ENCODE data around the gene MLLT10. TPM values are rescaled to one million over a fixed set of nuclear protein-coding genes. Genes with fewer than 3 reads are reported as not detected.

MLLT10 gene
- total and polyA plus RNA-seq, 9 of the 15 experiments (the other 6 are each of a cell fraction or from before 2014, with no cell fraction given) = 18.8 to 81.4 (median 64.2) TPM

GRCh38 chr10:21694631-21695030 is 160.6 kb downstream of the MLLT10 start:
- ChIA-PET CTCF (ENCODE audit: low intra/inter-chr PET ratio) (no interaction called here), POLR2A (interaction anchor here (1.4 kb wide), 1 partner anchor 14 kb away, joined by 3 read pairs; no protein-coding TSS in a partner anchor)
- in situ Hi-C loops (cut with MboI) = no loop called here

GRCh38 chr10:21696302-21696701 is 162.3 kb downstream of the MLLT10 start:
- H3K27ac ChIP-seq (ENCODE audit: extremely low read depth, low read depth, low read length) = no peak overlapping the region
- H2AFZ ChIP-seq (ENCODE audit: low read depth, low read length) = no peak overlapping the region
- H3K4me3 ChIP-seq = no peak overlapping the region
- H3K9me1 ChIP-seq (ENCODE audit: control insufficient read depth, insufficient read depth, low read length) = no peaks in the 10 kb centered on the region
- no peaks in the 10 kb centered on the region for H4K20me1 ChIP-seq (replicated peaks; ENCODE audit: control insufficient read depth, insufficient read depth, low read length)
- H3K79me2 ChIP-seq (ENCODE audit: control insufficient read depth, insufficient read depth, low read length) = peaks cover 46% of the 10 kb centered on the region
- intact Hi-C loops (cut with micrococcal nuclease) = no loop called here
- ATAC-seq = no peak
- no peak for FAIRE-seq
- no peak for DNase-seq (ENCODE audit: extremely low read depth in 1 of 4, low spot score in 3 of 4)
- in situ Hi-C loops (cut with MboI) = no loop called here
- no peak overlapping the region for H3K9ac ChIP-seq (ENCODE audit: insufficient read depth in 1 of 2, low read depth in 2 of 2, low read length in 2 of 2)
- peaks cover 16% of the 10 kb centered on the region for H3K9me3 ChIP-seq (replicated peaks; ENCODE audit: control insufficient read depth, insufficient read depth, low read depth, low read length)
- H3K36me3 ChIP-seq (ENCODE audit: control insufficient read depth, insufficient read depth, low read length) = peaks cover 40% of the 10 kb centered on the region
- POLR2A ChIA-PET = no interaction called here
- H3K4me1 ChIP-seq (replicated peaks in 1 of 2; ENCODE audit: control insufficient read depth in 2 of 2, insufficient read depth in 2 of 2, low read length in 2 of 2) = no peaks in the 10 kb centered on the region
- H3K27me3 ChIP-seq (ENCODE audit: control insufficient read depth in 2 of 2, insufficient read depth in 2 of 2, low read length in 2 of 2) = no peaks in the 10 kb centered on the region
- H3K4me2 ChIP-seq (ENCODE audit: insufficient read depth, low read length) = no peak overlapping the region
- no TSS peak for BruUV-seq (replicated peaks)
- CTCF ChIA-PET (ENCODE audit: low intra/inter-chr PET ratio) = no interaction called here
- TF ChIP-seq ZNF124 (CRISPR knock-in tag; IDR thresholded peaks at IDR 0.05) (no peak), RFX5 (IDR thresholded peaks at IDR 0.05; ENCODE audit: low read depth, low read length) (no peak), IFI16 (CRISPR knock-in tag; IDR thresholded peaks at IDR 0.05) (no peak), HEY1 (CRISPR knock-in tag; IDR thresholded peaks at IDR 0.05; ENCODE audit: borderline replicate concordance) (no peak), ZNF445 (CRISPR knock-in tag; IDR thresholded peaks at IDR 0.05; ENCODE audit: low read depth) (no peak), ETV1 (tag; conservative IDR thresholded peaks at IDR 0.05; ENCODE audit: low read depth) (no peak), TSHZ1 (CRISPR knock-in tag; IDR thresholded peaks at IDR 0.05) (no peak), CBX1 (IDR thresholded peaks at IDR 0.05; ENCODE audit: low read depth) (no peak), MCM2 (IDR thresholded peaks at IDR 0.05; ENCODE audit: low read depth) (no peak), SMARCB1 (IDR thresholded peaks at IDR 0.05; ENCODE audit: insufficient read length, low read depth) (no peak), MNT (conservative IDR thresholded peaks at IDR 0.05) (no peak)

More at GRCh38 chr10:21694631-21695030, 160.6 kb downstream of the MLLT10 start:
- Histone ChIP-seq H3K4me2 (ENCODE audit: insufficient read depth, low read length) (no peak overlapping the region), H3K9me1 (ENCODE audit: control insufficient read depth, insufficient read depth, low read length) (no peaks in the 10 kb centered on the region), H2AFZ (ENCODE audit: low read depth, low read length) (no peak overlapping the region), H3K79me2 (ENCODE audit: control insufficient read depth, insufficient read depth, low read length) (peaks cover 36% of the 10 kb centered on the region), H3K36me3 (ENCODE audit: control insufficient read depth, insufficient read depth, low read length) (peaks cover 47% of the 10 kb centered on the region), H3K4me3 (no peak overlapping the region), H3K27ac (ENCODE audit: extremely low read depth, low read depth, low read length) (no peak overlapping the region), H3K9me3 (replicated peaks; ENCODE audit: control insufficient read depth, insufficient read depth, low read depth, low read length) (peaks cover 9% of the 10 kb centered on the region), H3K4me1 (replicated peaks in 1 of 2; ENCODE audit: control insufficient read depth in 2 of 2, insufficient read depth in 2 of 2, low read length in 2 of 2) (no peaks in the 10 kb centered on the region), H3K27me3 (ENCODE audit: control insufficient read depth in 2 of 2, insufficient read depth in 2 of 2, low read length in 2 of 2) (no peaks in the 10 kb centered on the region), H3K9ac (ENCODE audit: insufficient read depth in 1 of 2, low read depth in 2 of 2, low read length in 2 of 2) (no peak overlapping the region), H4K20me1 (replicated peaks; ENCODE audit: control insufficient read depth, insufficient read depth, low read length) (no peaks in the 10 kb centered on the region)
- intact Hi-C loops (cut with micrococcal nuclease) = no loop called here
- 90% methylated on average over 1 of the region's 3 CpGs for WGBS (ENCODE audit: insufficient coverage, low coverage, missing lambda C conversion rate)
- FAIRE-seq = no peak
- ATAC-seq = no peak
- BruUV-seq (replicated peaks) = no TSS peak
- TF ChIP-seq POU5F1 (IDR thresholded peaks at IDR 0.05; ENCODE audit: borderline replicate concordance, low read depth, low read length, partially characterized antibody) (no peak), C11orf30 (IDR thresholded peaks at IDR 0.05; ENCODE audit: low read depth) (0 out of 2 replicates have a peak, but pooled peaks have one; percentile 12), ZNF316 (IDR thresholded peaks at IDR 0.05) (peak; percentile 28; the same call in 1 of the 2 replicates)
- no peak for DNase-seq (ENCODE audit: extremely low read depth in 1 of 4, low spot score in 3 of 4)
